ENCODE data around the gene TBC1D22A. TPM values are rescaled to one million over a fixed set of nuclear protein-coding genes. Genes with fewer than 3 reads are reported as not detected.
A peak's percentile ranks its signal among the peaks of the same experiment; 100 is the strongest.

Gene TBC1D22A
- total and polyA plus RNA-seq, 11 donors = 9.4 to 30.7 (median 18.6) TPM

GRCh38 chr22:46846150-46846831, 83.8 kb downstream of the TBC1D22A start:
- Histone ChIP-seq H3K9me3 (no peaks in the 10 kb centered on the region), H3K36me3 (peaks cover 0 to 26% (median 0%) of the 10 kb centered on the region in 9 donors), H3K4me1 (peaks cover 0 to 19% (median 0%) of the 10 kb centered on the region in 12 donors), H3K27ac (no peak overlapping the region), H3K4me3 (peak overlapping the region in 1 of 12 donors; percentile 50), H3K27me3 (no peaks in the 10 kb centered on the region)
- TF ChIP-seq POLR2A (IDR thresholded peaks at IDR 0.05) = no peak
- TF ChIP-seq CTCF (IDR thresholded peaks at IDR 0.05) = no peak
- 87 to 92% (median 88%) methylated on average over 17 of the region's 17 CpGs for WGBS, 4 donors
- intact Hi-C loops (cut with DNase I) = loop anchor here in 4 of 10 donors (5.0 to 10.0 kb wide), 3 partner anchors 99 to 1649 kb away; no protein-coding TSS in a partner anchor
- ATAC-seq = no peak
- DNase-seq = no peak

GRCh38 chr22:46846832-46847355, 84.4 kb downstream of the TBC1D22A start:
- TF ChIP-seq CTCF (IDR thresholded peaks at IDR 0.05) = no peak
- no peak for TF ChIP-seq POLR2A (IDR thresholded peaks at IDR 0.05)
- ATAC-seq = no peak
- no peak overlapping the region for H3K4me3 ChIP-seq
- DNase-seq = no peak
- WGBS, 4 donors = 85 to 89% (median 88%) methylated on average over 12 of the region's 12 CpGs
- peaks cover 0 to 19% (median 0%) of the 10 kb centered on the region in 12 donors for H3K4me1 ChIP-seq
- no peaks in the 10 kb centered on the region for H3K27me3 ChIP-seq
- H3K27ac ChIP-seq = no peak overlapping the region
- H3K9me3 ChIP-seq = no peaks in the 10 kb centered on the region
- intact Hi-C loops (cut with DNase I) = loop anchor here in 4 of 10 donors (5.0 to 10.0 kb wide), 3 partner anchors 98 to 1648 kb away; no protein-coding TSS in a partner anchor
- H3K36me3 ChIP-seq = peaks cover 0 to 32% (median 0%) of the 10 kb centered on the region in 9 donors

- Histone ChIP-seq H3K27ac (no peak overlapping the region), H3K36me3 (peaks cover 0 to 34% (median 0%) of the 10 kb centered on the region in 9 donors), H3K4me1 (peaks cover 0 to 19% (median 0%) of the 10 kb centered on the region in 12 donors), H3K27me3 (no peaks in the 10 kb centered on the region), H3K9me3 (no peaks in the 10 kb centered on the region), H3K4me3 (no peak overlapping the region)
- TF ChIP-seq POLR2A (IDR thresholded peaks at IDR 0.05) (no peak), CTCF (IDR thresholded peaks at IDR 0.05) (no peak)
- ATAC-seq (no peak), DNase-seq (no peak)
- intact Hi-C loops (cut with DNase I) = loop anchor here in 4 of 10 donors (5.0 to 10.0 kb wide), 3 partner anchors 97 to 1647 kb away; no protein-coding TSS in a partner anchor
- 93 to 95% (median 94%) methylated on average over 11 of the region's 11 CpGs for WGBS, 4 donors
Measured at GRCh38 chr22:46848197-46848596, 85.7 kb downstream of the TBC1D22A start.

DNA sequence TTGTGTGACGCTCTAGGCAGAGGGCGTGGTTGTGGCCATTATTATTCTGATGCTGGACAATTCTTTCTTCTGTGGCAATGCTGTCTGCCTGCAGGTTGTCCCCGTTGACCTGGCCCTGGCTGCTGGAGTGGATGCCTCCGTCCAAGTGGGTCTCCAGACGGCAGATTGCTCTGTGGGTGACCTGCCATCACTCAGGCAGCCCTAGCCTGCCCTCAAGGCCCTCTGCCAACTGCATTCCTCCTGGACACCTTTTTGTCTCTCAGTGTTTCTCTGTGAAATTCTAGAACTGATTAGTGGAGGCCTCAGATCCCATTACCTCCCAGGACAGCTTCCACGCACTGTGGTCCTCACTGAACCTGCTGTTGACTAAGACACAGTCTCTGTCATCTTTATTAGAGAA, 86.7 kb downstream of the TBC1D22A start:
- peaks cover 0 to 34% (median 0%) of the 10 kb centered on the region in 9 donors for H3K36me3 ChIP-seq
- ATAC-seq (no peak), DNase-seq (no peak)
- intact Hi-C loops (cut with DNase I) = loop anchor here in 4 of 10 donors (5.0 to 10.0 kb wide), 3 partner anchors 96 to 1646 kb away; no protein-coding TSS in a partner anchor
- 73 to 81% (median 76%) methylated on average over 6 of the region's 6 CpGs for WGBS, 4 donors
- no peak for TF ChIP-seq POLR2A (IDR thresholded peaks at IDR 0.05)
- TF ChIP-seq CTCF (IDR thresholded peaks at IDR 0.05) = no peak
- no peaks in the 10 kb centered on the region for H3K27me3 ChIP-seq
- no peaks in the 10 kb centered on the region for H3K9me3 ChIP-seq
- no peak overlapping the region for H3K27ac ChIP-seq
- H3K4me3 ChIP-seq = no peak overlapping the region
- H3K4me1 ChIP-seq = peaks cover 0 to 21% (median 0%) of the 10 kb centered on the region in 12 donors

Measured in heart left ventricle (tissue), 16 donors.